GM23338 (cell line): ENCODE results near the gene MDM4. TPM values are rescaled to one million over a fixed set of nuclear protein-coding genes. Genes with fewer than 3 reads are reported as not detected.

ENCODE experiments used
- ATAC-seq: fragments of 200-7000 bp; cut with Tn5 transposase; 3 replicates; pipeline ENCODE4 v1.9.1; 2020
- DNase-seq: peaks from one replicate; pipeline ENCODE4 v3.0.0-alpha.2; 2015; ENCODE audit warnings: low spot score
- H2AFZ ChIP-seq: fragments of 200-600 bp; sonication (generic); 2 replicates; pipeline ENCODE4 v1.8.0; 2016; ENCODE audit warnings: antibody characterized with exemption, mild to moderate bottlenecking, moderate library complexity
- H3F3A ChIP-seq: fragments of 200-600 bp; sonication (generic); replicated peaks from 2 replicates; pipeline ENCODE4 v1.8.0; 2017; ENCODE audit warnings: antibody characterized with exemption, mixed run types, low read depth
- H3K27ac ChIP-seq: fragments of 200-600 bp; sonication (generic); 2 replicates; pipeline ENCODE4 v1.6.1; 2016; ENCODE audit warnings: low read depth
- H3K27me3 ChIP-seq: fragments of 200-600 bp; sonication (generic); 2 replicates; pipeline ENCODE4 v1.8.0; 2016; ENCODE audit warnings: mild to moderate bottlenecking, mixed run types, moderate library complexity; ENCODE audit not compliant: insufficient read depth
- H3K36me3 ChIP-seq: fragments of 200-600 bp; sonication (generic); 2 replicates; pipeline ENCODE4 v1.8.0; 2016; ENCODE audit warnings: mild to moderate bottlenecking; ENCODE audit not compliant: insufficient read depth
- H3K4me1 ChIP-seq: fragments of 200-600 bp; sonication (generic); 2 replicates; pipeline ENCODE4 v1.8.0; 2016; ENCODE audit warnings: mild to moderate bottlenecking, moderate library complexity; ENCODE audit not compliant: insufficient read depth
- H3K4me2 ChIP-seq: fragments of 200-600 bp; sonication (generic); 2 replicates; pipeline ENCODE4 v1.7.1; 2017; ENCODE audit warnings: mixed run types
- H3K4me3 ChIP-seq: fragments of 200-600 bp; sonication (generic); 2 replicates; pipeline ENCODE4 v1.6.1; 2016; ENCODE audit warnings: mixed run types
- H3K79me2 ChIP-seq: fragments of 200-600 bp; sonication (generic); replicated peaks from 2 replicates; pipeline ENCODE4 v1.8.0; 2017; ENCODE audit warnings: mild to moderate bottlenecking; ENCODE audit not compliant: insufficient read depth
- H3K9me2 ChIP-seq: fragments of 200-600 bp; sonication (generic); 2 replicates; pipeline ENCODE4 v1.8.0; 2017; ENCODE audit not compliant: insufficient read depth
- H4K20me1 ChIP-seq: fragments of 200-600 bp; sonication (generic); replicated peaks from 2 replicates; pipeline ENCODE4 v1.8.0; 2017; ENCODE audit warnings: mild to moderate bottlenecking; ENCODE audit not compliant: insufficient read depth
- H3K27ac Mint-ChIP-seq: 2 replicates; pipeline ENCODE4 v1.8.0; 2020; ENCODE audit warnings: inconsistent platforms, mild to moderate bottlenecking, moderate library complexity, mixed read lengths
- H3K27me3 Mint-ChIP-seq: 3 replicates; pipeline ENCODE4 v1.8.0; 2022; ENCODE audit warnings: low read depth, mild to moderate bottlenecking, moderate library complexity, mixed read lengths, inconsistent platforms; ENCODE audit not compliant: insufficient read depth, poor library complexity
- H3K36me3 Mint-ChIP-seq: 3 replicates; pipeline ENCODE4 v1.8.0; 2021; ENCODE audit warnings: low read depth, mild to moderate bottlenecking, inconsistent platforms, moderate library complexity, mixed read lengths
- H3K4me1 Mint-ChIP-seq: 3 replicates; pipeline ENCODE4 v1.8.0; 2020; ENCODE audit warnings: mild to moderate bottlenecking, inconsistent platforms, mixed read lengths
- H3K4me3 Mint-ChIP-seq: 3 replicates; pipeline ENCODE4 v1.8.0; 2021; ENCODE audit warnings: moderate library complexity, mild to moderate bottlenecking, inconsistent platforms, mixed read lengths
- H3K9me3 Mint-ChIP-seq: 3 replicates; pipeline ENCODE4 v1.8.0; 2020; ENCODE audit warnings: moderate library complexity, mild to moderate bottlenecking, inconsistent platforms, mixed read lengths
- CREB1 ChIP-seq: fragments of 250-450 bp; sonication (Bioruptor Pico); IDR thresholded peaks from 2 replicates; pipeline ENCODE4 v1.5.0; 2020; ENCODE audit warnings: low read depth, mild to moderate bottlenecking, moderate library complexity
- CTCF ChIP-seq, 2 experiments: fragments of 200-600 bp in 1 of 2; sonication (generic) in 1 of 2; conservative IDR thresholded peaks; 2 replicates each; pipeline versions ENCODE4 v1.5.1 to v1.6.1; 2016 to 2017; ENCODE audit warnings: antibody characterized with exemption in 2 of 2, low read depth in 2 of 2, mild to moderate bottlenecking in 2 of 2, moderate library complexity in 1 of 2
- ETS1 ChIP-seq: IDR thresholded peaks from 2 replicates; pipeline ENCODE4 v1.6.1; 2016; ENCODE audit warnings: antibody characterized with exemption
- EZH2 ChIP-seq: fragments of 200-600 bp; sonication (generic); IDR thresholded peaks from one replicate; pipeline ENCODE4 v1.8.0; 2017; ENCODE audit warnings: antibody characterized with exemption, mild to moderate bottlenecking, low read depth; ENCODE audit not compliant: unreplicated experiment
- EZH2phosphoT487 ChIP-seq: fragments of 200-600 bp; sonication (generic); IDR thresholded peaks from one replicate; pipeline ENCODE4 v1.8.1; 2018; ENCODE audit warnings: antibody characterized with exemption; ENCODE audit not compliant: unreplicated experiment
- JUNB ChIP-seq: IDR thresholded peaks from one replicate; pipeline ENCODE4 v1.6.1; 2016; ENCODE audit warnings: antibody characterized with exemption; ENCODE audit not compliant: unreplicated experiment
- NANOG ChIP-seq: IDR thresholded peaks from 2 replicates; pipeline ENCODE4 v1.6.1; 2016; ENCODE audit warnings: antibody characterized with exemption, borderline replicate concordance
- POLR2AphosphoS5 ChIP-seq: IDR thresholded peaks from 2 replicates; pipeline ENCODE4 v1.6.1; 2016; ENCODE audit warnings: antibody characterized with exemption, low read depth
- REST ChIP-seq: IDR thresholded peaks from one replicate; pipeline ENCODE4 v1.6.1; 2018; ENCODE audit warnings: antibody characterized with exemption; ENCODE audit not compliant: unreplicated experiment
- STAT1 ChIP-seq: IDR thresholded peaks from one replicate; pipeline ENCODE4 v1.6.1; 2016; ENCODE audit warnings: antibody characterized with exemption; ENCODE audit not compliant: unreplicated experiment
- ZNF114 ChIP-seq: fragments of 250-450 bp; sonication (Bioruptor Pico); IDR thresholded peaks from 2 replicates; pipeline ENCODE4 v1.5.0; 2020; ENCODE audit warnings: mild to moderate bottlenecking, moderate library complexity
- ZNF331 ChIP-seq: fragments of 250-450 bp; sonication (Bioruptor Pico); IDR thresholded peaks from 2 replicates; pipeline ENCODE4 v1.5.0; 2020; ENCODE audit warnings: low read depth, mild to moderate bottlenecking, moderate library complexity
- ZNF462 ChIP-seq: fragments of 250-450 bp; sonication (Bioruptor Pico); IDR thresholded peaks from 2 replicates; pipeline ENCODE4 v1.5.0; 2020; ENCODE audit warnings: mild to moderate bottlenecking, moderate library complexity
- polyA plus RNA-seq: library from polyadenylated mRNA; unstranded; fragments of >200 nt; fragmentation: Nextera tagmentation; extraction: Ambion mirVana; gene quantifications from 2 replicates; pipeline ENCODE4 v1.2.1, GENCODE V29; 2016
- total RNA-seq: library from RNA; depleted of rRNA; stranded (reverse); fragments of >200 nt; shearing (Covaris generic); gene quantifications from 2 replicates; pipeline ENCODE4 v1.2.3, GENCODE V29; 2014

The MDM4 gene
- total and polyA plus RNA-seq, 2 experiments from 2014 or later, result 24.8 to 56.1 TPM

- Histone ChIP-seq H3K27me3 (no peaks in the 10 kb centered on the region), H4K20me1 (no peaks in the 10 kb centered on the region), H3K4me3 (no peak overlapping the region), H3K79me2 (peaks cover 18% of the 10 kb centered on the region), H3F3A (0 out of 2 replicates have a peak, but pooled peaks cover 4% of the 10 kb centered on the region), H3K9me2 (no peaks in the 10 kb centered on the region), H2AFZ (no peak overlapping the region), H3K4me2 (no peak overlapping the region), H3K36me3 (no peaks in the 10 kb centered on the region), H3K27ac (no peak overlapping the region), H3K4me1 (0 out of 2 replicates have a peak, but pooled peaks cover 4% of the 10 kb centered on the region)
- Mint-ChIP-seq H3K4me1 (peaks cover 5% of the 10 kb centered on the region; the same call in 2 of the 3 replicates), H3K27ac (no peak overlapping the region), H3K36me3 (peaks cover 4% of the 10 kb centered on the region), H3K27me3 (peaks cover 6% of the 10 kb centered on the region), H3K9me3 (no peaks in the 10 kb centered on the region; the same call in 2 of the 3 replicates), H3K4me3 (no peak overlapping the region)
- DNase-seq (no peak), ATAC-seq (no peak)
- TF ChIP-seq REST, result no peak
- TF ChIP-seq ZNF331 (CRISPR knock-in tag), result no peak
- TF ChIP-seq STAT1, result no peak
- TF ChIP-seq ZNF114 (CRISPR knock-in tag), result no peak
- TF ChIP-seq EZH2, result no peak
- no peak for TF ChIP-seq POLR2AphosphoS5
- TF ChIP-seq ETS1, result no peak
- no peak for TF ChIP-seq NANOG
- TF ChIP-seq JUNB, result no peak
- TF ChIP-seq ZNF462 (CRISPR knock-in tag), result no peak
- no peak for TF ChIP-seq CTCF (conservative IDR thresholded peaks at IDR 0.05; ENCODE audit: low read depth in 2 of 2)
- no peak for TF ChIP-seq EZH2phosphoT487
- no peak for TF ChIP-seq CREB1 (CRISPR knock-in tag)
These were observed 3.0 kb upstream of the MDM4 start for GRCh38 chr1:204513117-204513716.
